ENCODE results near the gene ZNF12.

The ZNF12 gene

GRCh38 chr7:6708304-6708703 lies 1.6 kb upstream of the ZNF12 start:
- TF ChIP-seq SPI1 (IDR thresholded peaks at IDR 0.05; ENCODE audit: borderline replicate concordance, low read depth) = no peak
- no peak for TF ChIP-seq CTCF (IDR thresholded peaks at IDR 0.05; ENCODE audit: insufficient read depth, low read length)
- no peak for TF ChIP-seq GABPA (IDR thresholded peaks at IDR 0.05; ENCODE audit: low read depth)
- TF ChIP-seq POLR2AphosphoS5 (IDR thresholded peaks at IDR 0.05; ENCODE audit: low read depth) = no peak
- TF ChIP-seq REST (IDR thresholded peaks at IDR 0.05; ENCODE audit: insufficient replicate concordance, low read depth) = no peak
- no peak overlapping the region for H3K4me3 ChIP-seq (replicated peaks; ENCODE audit: insufficient read depth, low read length)
- H3K27ac ChIP-seq (replicated peaks) = no peak overlapping the region
- H3K27me3 ChIP-seq (ENCODE audit: insufficient read depth, poor library complexity, severe bottlenecking) = no peaks in the 10 kb centered on the region
- DNase-seq (ENCODE audit: low read depth in 1 of 2, low spot score in 1 of 2) = no peak

- H3K27ac ChIP-seq (replicated peaks) = peak overlapping the region; percentile 83
- H3K4me3 ChIP-seq (replicated peaks; ENCODE audit: insufficient read depth, low read length) = peak overlapping the region; percentile 88
- no peaks in the 10 kb centered on the region for H3K27me3 ChIP-seq (ENCODE audit: insufficient read depth, poor library complexity, severe bottlenecking)
- peak in 1 of 2 experiments; percentile 36 for DNase-seq (ENCODE audit: low read depth in 1 of 2, low spot score in 1 of 2)
- TF ChIP-seq GABPA (IDR thresholded peaks at IDR 0.05; ENCODE audit: low read depth) (no peak), POLR2AphosphoS5 (IDR thresholded peaks at IDR 0.05; ENCODE audit: low read depth) (no peak), CTCF (IDR thresholded peaks at IDR 0.05; ENCODE audit: insufficient read depth, low read length) (no peak), SPI1 (IDR thresholded peaks at IDR 0.05; ENCODE audit: borderline replicate concordance, low read depth) (no peak), REST (IDR thresholded peaks at IDR 0.05; ENCODE audit: insufficient replicate concordance, low read depth) (peak; percentile 52)
Measured at GRCh38 chr7:6705959-6706665, 635 bp downstream of the ZNF12 start.

GRCh38 chr7:6701860-6702259 lies 4.9 kb downstream of the ZNF12 start:
- TF ChIP-seq SPI1 (IDR thresholded peaks at IDR 0.05; ENCODE audit: borderline replicate concordance, low read depth) (no peak), POLR2AphosphoS5 (IDR thresholded peaks at IDR 0.05; ENCODE audit: low read depth) (no peak), CTCF (IDR thresholded peaks at IDR 0.05; ENCODE audit: insufficient read depth, low read length) (no peak), REST (IDR thresholded peaks at IDR 0.05; ENCODE audit: insufficient replicate concordance, low read depth) (no peak), GABPA (IDR thresholded peaks at IDR 0.05; ENCODE audit: low read depth) (no peak)
- H3K27ac ChIP-seq (replicated peaks) = no peak overlapping the region
- DNase-seq (ENCODE audit: low read depth in 1 of 2, low spot score in 1 of 2) = no peak
- H3K27me3 ChIP-seq (ENCODE audit: insufficient read depth, poor library complexity, severe bottlenecking) = no peaks in the 10 kb centered on the region
- no peak overlapping the region for H3K4me3 ChIP-seq (replicated peaks; ENCODE audit: insufficient read depth, low read length)

All from HL-60 (cell line).